ENCODE measurements around the gene MED9.
A peak's percentile ranks its signal among the peaks of the same experiment; 100 is the strongest.

MED9 gene

DNA sequence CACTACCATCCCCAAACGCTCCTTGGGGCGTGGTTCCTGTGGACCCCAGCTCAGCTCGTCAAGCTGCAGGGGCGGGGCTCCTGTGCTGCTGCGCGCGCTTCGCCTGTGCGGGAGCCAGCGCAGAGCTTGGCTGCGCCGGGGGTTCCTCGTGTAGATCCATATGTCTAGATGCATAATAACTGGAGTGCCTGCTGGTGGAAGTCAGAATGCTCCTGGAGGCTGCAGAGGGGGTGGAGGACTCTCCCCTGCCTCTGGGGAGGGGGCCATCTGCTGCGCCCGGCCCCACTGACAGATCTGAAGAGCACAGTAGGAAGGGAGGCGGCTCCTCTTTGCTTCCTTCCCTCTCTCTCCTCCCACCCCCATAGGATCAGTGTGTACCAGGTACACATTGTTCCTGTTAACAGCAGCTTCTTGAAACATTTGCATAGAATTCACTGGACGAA is 14.8 kb downstream of the MED9 start:
- DNase-seq: no peak

DNA sequence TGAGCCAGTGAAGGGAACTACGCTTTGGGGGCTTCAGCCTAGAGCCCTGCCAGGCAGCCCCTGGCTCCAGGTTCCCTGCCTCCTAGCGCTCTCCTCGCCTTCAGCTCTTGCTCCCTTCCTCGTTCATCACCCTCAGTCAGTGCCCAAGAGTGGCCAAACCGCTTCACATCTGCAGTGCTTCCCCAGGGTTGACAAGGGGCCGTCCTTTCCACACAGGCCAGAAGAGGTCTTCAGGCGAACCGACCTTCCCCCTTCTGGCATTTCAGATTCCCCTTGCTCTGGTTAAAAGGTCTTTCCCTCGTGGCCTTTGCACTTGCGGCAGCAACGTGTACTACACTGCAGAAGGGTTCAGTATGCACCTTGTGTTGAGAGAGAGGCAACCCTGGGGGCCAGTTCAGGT is 15.3 kb downstream of the MED9 start:
- no peak for DNase-seq

DNA sequence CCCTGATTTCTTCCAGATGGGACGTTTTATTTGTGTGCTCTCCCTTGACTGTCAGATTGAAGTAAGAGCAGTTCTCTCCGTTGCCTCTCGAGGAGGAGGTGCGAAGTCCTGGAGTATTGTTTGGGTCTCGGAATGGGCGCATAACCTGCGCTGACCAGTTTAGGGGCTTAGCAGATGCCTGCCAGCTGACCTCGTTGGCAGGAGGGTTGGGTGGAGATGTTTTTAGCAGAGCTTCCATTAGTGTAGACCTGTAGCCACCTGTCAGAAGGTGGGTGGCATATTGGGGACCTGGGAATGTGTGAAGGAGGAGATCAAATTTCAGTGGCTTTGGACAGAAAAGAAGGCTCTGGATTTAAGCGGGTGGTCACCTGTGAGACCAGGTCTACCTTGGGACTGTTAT is 15.8 kb downstream of the MED9 start:
- no peak for DNase-seq

DNA sequence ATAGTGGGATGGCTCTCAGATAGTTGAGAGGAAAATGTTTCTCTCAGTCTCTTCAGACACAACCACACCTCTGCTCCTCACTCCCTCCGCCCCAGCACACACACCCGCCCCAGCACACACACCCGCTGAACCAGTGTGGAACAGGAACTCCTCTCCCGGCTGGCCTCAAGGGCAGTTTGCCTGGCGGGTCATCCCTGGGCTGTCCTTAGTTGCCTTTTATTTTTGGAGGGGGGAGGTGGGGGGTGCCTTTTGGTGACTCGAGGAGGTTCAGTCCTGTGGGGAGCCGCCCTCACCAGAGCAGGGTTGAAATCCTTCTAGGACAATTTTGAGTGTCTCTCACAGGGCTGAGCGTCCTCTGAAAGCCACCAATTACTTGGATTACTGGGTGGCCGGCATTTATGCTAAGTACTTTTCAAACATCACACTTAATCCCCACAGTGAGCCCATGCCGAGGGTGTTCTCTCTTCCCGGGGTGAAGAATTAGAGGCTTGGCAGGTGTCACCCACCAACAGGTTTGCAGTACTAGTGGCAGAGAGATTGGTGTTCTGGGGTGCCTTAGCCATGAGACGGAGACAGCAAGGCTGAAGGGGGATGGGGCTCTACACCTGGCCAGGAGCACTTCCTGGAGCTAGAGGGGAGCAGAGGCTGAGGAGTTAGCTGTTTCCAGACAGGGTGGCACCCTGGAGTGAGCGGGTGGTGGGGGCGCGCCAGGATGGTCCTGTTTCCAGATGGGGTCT is 16.6 kb downstream of the MED9 start:
- DNase-seq: no peak

DNA sequence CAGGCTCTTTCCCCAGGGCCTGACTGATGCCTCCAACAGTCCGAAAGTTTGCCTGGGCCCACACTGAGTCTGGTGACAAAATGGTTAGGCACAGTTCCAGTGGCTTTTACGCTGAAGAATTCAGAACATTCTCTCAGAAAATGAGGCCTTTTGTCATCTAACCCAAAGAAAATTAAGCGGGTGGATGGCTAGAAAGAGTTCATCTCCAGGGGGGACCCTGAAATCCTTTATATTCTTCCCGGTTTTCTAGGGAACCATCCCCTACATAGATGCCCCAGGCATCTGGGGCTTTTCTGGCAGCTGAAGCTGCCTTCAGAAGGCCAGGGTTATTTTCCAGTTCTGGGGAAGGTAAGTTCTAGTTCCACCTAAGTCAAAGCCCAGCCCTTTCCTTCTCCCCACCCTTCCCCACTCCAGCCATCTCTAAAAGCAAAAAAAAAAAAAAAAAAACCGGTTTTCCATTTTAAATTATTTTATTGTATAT is 17.2 kb downstream of the MED9 start:
- no peak for DNase-seq

DNA sequence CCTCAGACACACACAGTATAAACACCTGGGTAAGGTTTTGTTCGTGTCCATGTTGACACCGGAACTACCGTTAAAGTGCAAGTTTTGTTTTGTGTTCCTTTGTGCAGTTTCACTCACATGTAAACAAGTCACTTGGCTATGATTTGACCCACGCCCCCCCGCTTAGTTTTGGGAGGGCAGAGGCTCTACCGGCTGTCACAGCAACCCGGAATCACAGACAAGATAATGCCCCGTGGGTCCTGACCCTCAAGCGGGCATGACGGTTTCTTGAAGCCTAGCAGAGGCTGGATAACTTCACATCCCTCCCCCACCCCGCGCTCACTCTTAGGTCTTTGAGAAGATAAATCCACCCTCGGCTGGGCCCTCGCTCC is 17.7 kb downstream of the MED9 start:
- DNase-seq: no peak

DNA sequence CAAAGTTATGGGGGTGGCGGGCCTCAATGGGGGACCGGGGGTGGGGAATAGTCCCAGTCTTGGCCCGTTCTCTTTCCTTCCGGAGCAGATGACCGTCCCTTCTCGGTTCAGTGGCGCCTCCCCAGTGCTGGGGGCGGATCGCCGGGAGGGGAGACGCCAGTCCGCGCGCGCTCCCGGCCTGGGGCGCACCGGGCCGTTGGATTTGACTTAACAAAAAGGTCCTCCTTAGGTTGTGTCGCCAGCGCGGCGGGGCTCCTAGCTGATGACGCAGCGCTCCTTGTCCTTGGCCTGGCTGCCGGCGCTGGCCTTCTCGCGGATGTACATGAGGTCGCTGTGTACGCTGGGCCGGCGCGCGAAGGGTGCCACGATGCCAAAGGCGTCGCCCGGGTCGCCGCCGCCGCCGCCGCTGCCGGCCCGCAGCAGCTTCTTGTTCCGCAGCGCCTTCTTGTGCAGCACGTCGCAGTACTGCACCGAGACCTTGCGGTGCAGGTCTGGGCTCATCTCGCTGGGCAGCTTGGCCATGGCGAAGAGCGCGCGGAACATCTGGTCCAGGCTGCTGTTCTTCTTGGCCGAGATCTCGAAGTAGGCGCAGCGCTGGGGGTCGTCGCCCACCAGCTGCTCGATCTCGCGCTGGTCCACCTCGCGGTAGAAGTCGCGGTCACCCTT is 18.2 kb downstream of the MED9 start:
- DNase-seq: peak; percentile 3 to 13

DNA sequence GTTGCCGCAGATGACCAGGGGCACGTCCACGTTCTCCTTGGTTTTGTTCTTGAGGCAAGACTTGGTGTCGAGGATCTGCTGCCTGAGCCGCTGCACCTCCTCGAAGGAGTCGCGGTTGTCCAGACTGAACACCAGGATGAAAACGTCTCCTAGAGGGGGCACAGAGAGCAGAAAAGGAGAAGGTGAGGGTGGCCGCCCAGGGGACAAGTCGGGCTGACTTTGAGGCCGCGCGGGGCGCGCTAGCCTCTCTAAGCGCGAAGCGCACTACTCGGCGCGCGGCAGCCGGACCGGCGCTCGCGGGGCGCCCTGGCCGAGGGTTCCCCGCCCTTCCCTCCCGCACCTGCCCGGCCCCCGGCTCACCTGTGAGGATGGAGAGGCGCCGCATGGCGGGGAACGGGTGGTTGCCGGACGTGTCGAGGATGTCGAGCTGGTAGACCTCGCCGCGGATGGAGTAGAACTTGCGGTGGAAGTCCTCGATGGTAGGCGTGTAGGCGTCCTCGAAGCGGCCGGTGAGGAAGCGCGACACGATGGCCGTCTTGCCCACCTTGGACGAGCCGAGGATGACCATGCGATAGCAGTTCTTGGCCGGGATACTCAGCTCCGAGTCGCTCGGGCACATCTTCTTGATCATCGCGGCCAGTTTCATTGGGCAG is 18.9 kb downstream of the MED9 start:
- DNase-seq: peak; percentile 7 to 23

DNA sequence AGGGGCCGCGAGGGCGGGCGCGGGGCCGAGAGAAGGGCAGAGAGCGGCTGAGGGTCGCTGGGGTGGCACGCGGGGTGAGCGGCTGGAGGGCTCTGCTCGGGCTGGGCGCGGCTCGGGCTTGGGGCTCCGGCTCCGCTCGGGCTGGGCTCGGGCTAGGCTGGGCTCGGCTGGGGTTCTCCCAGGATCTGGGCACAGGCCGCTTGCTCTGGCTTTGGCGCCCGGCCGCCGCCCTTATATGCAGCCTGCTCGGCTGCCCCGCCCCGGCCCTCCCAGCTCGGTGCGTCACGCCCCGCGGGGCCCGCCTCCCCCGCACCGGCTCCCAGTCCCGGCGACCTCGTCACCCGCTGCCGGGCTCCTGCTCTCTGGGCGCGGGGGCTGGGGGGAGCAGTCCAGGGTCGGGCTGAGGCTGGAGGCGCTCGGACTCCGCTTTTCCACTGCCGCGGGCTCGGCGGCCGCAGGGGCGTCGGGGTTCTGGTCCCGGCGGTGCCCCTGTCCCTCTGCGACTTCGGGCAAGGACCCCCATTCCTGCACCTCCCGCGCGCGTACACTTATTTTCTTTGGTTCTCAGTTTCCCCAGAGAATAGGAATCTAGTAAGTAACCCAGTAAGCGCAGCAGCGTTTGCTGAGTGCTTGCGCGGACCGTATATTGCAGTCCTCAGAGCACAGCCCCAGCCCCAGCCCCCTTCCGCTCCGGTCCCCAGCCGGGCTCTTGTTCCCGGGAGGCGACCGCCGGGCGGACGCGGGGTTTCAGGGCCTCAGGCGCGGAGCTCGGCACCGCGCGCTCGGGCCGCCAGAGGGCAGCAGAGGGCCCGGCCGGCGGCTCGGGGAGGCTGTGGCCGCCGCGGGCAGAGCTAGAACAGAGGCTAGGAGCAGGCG is 19.6 kb downstream of the MED9 start, which contains the start of gene RASD1:
Gene RASD1, minus strand, starts transcription at position 207 of the 876 bp plus-strand sequence. CDS start 214 bp downstream, outside the sequence.
- peak; percentile 72 to 81 for DNase-seq

DNA sequence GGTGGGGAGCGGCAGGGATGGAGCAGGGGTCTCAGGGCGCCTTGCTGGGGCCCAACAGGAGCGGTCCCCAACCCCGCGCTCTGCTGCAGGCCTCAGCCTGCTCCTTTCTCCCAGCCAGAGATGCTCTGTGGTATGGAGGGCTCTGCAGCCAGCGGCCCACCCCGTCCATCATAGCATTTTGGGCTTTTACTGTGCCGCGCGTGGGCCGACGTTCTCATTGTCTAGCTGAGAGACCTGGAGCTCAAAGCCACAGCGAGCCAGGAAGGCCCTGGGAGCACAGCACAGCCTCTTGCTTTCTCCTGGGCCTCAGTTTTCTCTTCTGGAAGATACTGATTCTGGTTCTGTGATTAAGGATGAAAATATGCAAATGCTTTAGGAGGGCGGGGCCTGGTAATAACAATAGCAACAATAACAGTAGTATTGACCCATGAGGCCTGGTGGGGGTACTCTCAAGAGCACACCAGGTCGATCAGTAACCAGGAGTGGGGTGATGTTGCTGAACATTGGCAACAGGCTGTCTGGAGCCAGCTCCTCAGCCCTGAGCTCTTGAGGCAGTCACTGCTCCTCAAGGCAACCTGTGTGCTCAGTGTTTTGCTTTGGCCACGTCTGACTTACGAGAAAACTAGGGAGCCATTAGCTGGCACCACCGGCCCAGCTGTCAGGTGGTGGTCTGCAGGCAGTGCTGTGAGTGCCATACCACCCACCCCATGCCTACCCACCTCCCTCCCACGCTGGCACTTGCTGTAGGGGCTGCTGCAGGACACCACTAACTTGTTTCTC is 20.5 kb downstream of the MED9 start:
- no peak for DNase-seq

DNA sequence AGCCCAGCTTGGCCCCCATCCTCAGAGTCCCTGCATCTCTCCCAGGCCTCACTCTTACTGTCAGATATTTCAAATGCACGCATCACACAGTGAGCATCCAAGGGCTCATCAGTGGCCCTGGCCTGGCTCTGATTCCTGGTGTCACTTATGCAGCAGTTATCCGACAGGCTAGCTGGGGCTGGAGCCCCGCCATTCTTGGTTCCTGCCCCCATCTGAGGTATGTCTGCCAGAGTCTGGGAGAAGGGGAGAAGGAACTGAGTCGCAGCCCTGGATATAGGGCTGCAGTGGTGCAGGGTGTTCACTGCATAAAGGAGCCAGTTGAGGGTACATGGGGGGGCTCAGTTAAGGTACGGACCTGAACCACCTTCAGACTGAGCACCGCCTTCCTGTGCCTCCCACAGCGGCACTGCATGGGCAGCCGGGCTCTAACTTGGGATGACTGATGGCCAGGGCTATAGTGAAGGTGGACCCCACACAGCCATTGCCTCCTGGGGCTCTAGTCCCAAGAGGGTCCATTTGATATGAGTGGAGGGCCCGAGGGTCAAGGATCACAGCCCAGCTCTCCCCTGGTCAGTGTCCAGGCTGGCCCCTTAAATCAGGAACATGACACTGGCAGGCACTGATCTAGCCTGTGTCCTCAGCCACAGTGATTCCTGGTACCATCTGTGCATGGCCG is 21.2 kb downstream of the MED9 start:
- DNase-seq: no peak

DNA sequence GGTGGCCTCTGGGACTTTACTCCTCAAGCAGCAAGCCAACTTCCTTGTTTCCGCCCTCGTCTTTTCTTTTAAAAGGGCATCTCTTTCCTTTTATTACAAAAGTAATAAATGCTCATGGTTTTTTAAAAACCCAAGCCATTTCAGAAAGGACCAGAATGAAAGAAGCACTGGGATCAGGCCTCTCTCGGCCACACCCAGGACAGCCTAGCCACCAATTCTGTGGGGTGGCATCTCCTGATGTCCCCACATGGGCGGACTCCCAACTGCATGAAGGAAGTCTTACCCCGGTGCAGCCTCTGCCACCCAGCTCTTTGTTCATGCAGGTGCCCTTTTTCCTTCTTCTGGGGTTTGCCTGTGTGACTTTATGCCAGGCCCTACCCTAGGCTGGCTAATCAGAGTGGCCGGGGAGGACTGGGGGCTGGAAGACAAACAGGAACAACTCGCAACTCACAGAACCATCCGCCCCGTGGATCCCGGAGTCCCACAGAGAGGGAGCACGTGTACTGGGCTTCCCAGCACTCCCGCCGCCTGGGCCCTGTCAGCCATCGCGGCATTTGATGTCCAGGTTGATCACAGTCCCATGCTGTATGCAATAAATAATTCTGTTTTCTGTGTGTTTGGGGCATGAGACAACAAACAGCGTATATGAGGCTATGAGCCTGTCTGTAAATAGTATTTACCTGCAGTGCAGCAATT is 22.0 kb downstream of the MED9 start:
- DNase-seq: no peak

DNA sequence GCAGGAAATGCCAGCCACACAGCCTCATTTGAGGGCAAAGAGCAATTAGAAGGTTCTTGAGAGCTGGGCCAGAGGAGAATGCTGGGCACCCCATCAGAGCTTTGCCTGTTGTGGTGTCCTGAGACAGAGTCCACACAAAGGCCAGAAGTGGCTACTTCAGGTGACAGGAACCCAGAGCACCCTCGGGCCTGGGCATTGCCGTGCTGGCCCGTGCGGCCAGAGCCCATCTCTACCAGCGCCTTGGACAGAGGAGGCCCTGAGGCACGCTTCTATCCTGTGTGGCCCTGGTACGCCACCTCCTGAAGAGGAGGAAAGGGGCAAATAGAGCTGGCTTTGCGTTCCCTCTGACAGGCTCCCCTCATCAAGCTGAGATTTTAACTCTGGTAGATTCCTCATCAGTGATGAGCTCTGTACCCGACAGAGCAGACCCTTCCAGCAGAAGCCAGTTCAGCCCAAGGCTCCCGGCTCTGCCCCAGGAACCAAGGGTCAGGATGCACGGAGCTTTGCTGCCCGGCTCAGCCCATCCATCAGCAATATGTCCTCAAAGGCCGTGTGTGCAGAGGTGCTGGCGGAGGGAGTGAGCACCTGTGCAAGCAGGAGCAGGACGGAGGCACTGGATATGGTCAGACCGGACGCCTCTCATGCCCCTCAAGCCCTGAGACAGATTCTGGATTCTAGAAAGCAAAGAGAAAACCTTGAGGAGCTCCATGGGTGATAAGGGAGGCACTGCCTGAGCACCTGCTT is 22.8 kb downstream of the MED9 start:
- DNase-seq: no peak

DNA sequence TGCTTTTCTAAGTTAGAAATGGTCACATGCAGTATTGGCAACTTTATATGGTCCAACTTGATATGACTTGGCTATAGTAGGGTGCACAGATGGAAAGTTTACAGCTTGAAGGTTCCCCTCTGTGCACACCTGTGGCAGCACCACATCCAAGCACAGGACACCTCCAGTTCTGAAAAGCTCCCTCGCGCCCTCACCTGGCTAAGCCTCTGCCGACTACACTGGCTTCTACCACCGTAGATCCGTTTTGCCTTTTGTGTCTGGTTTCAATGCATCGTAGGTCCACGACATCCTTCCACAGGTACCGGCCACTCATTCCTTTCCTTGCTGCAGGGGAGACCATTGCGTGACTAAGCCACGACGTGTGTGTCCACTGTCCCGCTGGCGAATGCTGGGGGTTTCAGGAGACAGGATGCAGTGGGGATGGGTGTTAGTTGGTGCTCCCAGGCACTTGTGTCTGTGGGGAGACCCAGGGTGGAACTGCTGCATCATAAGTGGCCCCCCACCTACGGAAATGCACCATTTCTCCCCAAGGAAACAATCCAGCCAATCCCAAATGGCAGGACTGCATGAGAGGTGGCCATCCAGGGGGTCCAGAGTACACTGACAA is 24.3 kb downstream of the MED9 start:
- peak in 1 of 2 donors; percentile 13 for DNase-seq

DNA sequence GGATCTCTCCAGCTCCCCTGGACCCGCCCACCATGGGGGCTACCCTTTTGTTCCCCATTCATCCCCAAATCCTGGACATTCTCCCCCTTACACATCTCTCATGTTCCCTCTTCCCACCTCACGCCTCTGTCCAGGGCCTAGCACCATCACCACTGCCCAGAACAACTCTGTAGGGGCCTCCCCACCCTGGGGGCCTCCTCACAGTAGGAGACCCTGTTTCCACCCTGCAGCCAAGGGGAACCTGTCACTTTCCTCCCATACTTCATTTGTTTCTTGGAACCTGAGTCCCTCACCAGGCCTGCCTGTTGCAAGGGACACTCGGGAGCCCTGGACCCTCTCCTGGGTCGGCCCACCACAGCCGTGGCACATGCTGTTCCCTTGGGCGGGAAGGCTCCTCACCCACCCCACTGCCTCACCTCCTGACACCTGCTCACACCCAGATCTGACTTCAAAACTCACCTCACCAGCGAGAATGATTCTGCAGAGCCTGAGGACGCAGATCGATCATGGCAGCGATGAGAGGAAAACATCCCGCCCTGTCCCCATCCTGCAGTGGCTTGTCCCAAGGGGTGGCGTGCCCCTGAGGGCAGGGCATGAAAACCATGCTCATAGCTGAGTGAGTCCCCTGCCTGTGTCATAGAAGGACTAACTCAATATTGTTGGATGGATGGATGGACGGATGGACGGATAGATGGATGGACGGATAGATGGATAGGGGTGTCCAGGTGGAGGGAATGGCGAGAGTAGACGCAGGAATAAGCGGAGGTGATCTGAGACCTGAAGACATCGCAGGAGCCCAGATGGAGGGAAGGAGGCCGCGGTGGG is 26.2 kb downstream of the MED9 start:
- no peak for DNase-seq

DNA sequence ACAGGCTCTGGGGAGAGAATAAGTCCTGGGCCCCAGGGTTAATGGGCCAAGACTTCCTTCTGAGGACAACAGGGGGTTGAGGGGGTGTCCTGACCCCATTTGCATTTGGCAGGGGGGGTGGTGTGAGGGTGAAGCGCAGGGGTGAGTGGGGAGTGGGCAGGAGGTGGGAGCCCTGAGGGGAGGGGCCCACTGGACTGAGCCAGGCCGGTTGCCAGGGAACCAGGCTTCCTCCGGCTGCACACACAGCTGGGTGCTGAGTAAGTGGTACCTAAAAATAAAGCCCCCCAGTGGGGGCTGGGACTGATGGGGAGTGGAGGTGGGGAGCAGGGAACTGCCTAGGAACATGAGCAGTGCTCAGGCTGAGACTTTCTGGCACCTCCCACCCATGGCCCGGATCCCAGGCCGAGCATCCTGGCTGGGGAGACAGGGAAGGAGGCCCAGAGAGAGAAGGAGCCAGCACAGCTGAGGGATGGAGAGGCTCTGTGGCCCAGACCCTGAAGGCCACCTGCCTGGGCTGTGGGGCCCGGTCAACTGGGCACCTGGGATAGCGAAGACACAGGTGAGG is 26.8 kb downstream of the MED9 start:
- DNase-seq: no peak

DNA sequence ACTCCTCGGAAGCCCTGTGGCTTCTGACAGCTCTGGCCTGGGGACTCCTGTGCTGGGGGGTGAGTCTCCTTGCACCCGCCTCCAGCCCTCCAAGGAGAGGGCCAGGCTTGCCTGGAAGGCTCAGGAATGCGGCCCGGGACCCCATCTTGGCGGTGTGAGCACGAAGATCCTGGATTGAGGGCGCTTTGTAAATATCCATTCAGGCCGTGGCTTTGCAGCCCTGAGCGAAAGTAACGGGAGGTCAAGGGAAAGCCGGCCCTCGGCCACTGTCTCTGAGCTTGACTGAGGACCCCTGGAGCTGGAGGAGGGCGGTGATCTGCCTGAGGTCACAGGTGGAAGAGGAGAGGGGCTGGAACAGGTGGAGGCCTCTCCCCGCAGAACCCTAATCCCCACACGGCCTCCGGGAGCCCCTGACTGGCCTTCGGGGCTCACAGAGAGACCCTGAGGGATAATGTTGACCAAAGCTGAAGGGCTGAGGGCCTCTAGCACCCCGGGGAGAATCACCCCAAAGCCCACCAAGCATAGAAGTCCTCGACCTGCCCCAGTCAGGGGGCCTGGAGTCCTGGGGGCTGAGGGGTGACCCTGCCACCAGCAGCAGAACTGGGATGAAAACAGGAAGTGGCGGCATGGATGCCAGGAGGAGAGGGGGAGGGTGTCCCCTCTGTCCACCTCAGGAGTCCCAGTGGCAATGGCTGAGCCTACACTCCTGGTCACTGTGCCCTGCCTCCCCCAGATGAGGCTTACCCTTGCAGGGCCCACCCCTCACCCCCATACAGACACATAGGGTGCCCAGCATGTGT is 27.7 kb downstream of the MED9 start:
- DNase-seq: no peak

Measured in stimulated activated CD4-positive, alpha-beta T cell treated with anti-CD3 and anti-CD28 coated beads, Interleukin-2, amount 100 ng/mL, for 48 hours (primary cell).